ENCODE data around the gene CCDC172.

Gene CCDC172

GRCh38 chr10:116324951-116325635 lies 845 bp downstream of the CCDC172 start:
- H3K27me3 ChIP-seq (ENCODE audit: insufficient read depth, low read length, poor library complexity, severe bottlenecking), result no peaks in the 10 kb centered on the region
- H4K20me1 ChIP-seq (ENCODE audit: insufficient read depth, low read length, poor library complexity, severe bottlenecking), result no peaks in the 10 kb centered on the region
- no peaks in the 10 kb centered on the region for H3K79me2 ChIP-seq (ENCODE audit: insufficient read depth, low read length)
- no peaks in the 10 kb centered on the region for H3K9me2 ChIP-seq (replicated peaks; ENCODE audit: low read depth, low read length)
- no peak overlapping the region for H3K9ac ChIP-seq (ENCODE audit: low read depth, low read length, poor library complexity, severe bottlenecking)
- TF ChIP-seq, protein P1, sequence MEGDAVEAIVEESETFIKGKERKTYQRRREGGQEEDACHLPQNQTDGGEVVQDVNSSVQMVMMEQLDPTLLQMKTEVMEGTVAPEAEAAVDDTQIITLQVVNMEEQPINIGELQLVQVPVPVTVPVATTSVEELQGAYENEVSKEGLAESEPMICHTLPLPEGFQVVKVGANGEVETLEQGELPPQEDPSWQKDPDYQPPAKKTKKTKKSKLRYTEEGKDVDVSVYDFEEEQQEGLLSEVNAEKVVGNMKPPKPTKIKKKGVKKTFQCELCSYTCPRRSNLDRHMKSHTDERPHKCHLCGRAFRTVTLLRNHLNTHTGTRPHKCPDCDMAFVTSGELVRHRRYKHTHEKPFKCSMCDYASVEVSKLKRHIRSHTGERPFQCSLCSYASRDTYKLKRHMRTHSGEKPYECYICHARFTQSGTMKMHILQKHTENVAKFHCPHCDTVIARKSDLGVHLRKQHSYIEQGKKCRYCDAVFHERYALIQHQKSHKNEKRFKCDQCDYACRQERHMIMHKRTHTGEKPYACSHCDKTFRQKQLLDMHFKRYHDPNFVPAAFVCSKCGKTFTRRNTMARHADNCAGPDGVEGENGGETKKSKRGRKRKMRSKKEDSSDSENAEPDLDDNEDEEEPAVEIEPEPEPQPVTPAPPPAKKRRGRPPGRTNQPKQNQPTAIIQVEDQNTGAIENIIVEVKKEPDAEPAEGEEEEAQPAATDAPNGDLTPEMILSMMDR (conservative IDR thresholded peaks at IDR 0.05; ENCODE audit: low read length), result no peak
- no peak for TF ChIP-seq EZH2phosphoT487 (IDR thresholded peaks at IDR 0.05; ENCODE audit: borderline replicate concordance)
- peaks cover 34% of the 10 kb centered on the region for H3K4me1 ChIP-seq (ENCODE audit: insufficient read depth, low read length, poor library complexity, severe bottlenecking)
- no peak overlapping the region for H3K4me3 ChIP-seq (ENCODE audit: low read length, poor library complexity, severe bottlenecking)
- H3K9me3 ChIP-seq (ENCODE audit: insufficient read depth, low read depth, low read length), result no peaks in the 10 kb centered on the region
- no peaks in the 10 kb centered on the region for H3K36me3 ChIP-seq (ENCODE audit: insufficient read depth, low read length)
- no peak overlapping the region for H3K4me2 ChIP-seq (ENCODE audit: low read depth, low read length, poor library complexity, severe bottlenecking)
- H3F3A ChIP-seq (ENCODE audit: low read depth), result no peaks in the 10 kb centered on the region
- H2AFZ ChIP-seq (ENCODE audit: low read length), result no peak overlapping the region

DNA sequence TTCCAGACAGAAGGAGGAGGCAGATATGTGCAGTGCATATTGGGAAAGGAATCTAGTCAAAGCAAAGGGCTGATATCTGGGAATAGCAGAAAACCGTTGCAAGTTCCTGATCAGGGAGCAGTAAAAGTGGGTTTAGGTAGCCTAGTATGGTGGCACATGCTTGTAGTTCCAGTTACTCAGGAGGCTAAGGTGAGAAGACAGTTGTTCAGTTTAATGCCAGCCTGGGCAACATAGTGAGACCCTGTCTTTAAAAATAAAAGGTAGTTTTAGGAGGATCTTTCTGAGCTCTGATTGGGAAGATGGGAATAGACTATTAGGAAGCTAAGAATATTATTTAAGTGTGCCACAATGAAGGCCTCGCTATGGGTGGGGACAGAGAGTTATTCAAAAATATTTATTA lies 1.7 kb downstream of the CCDC172 start:
- H3K27me3 ChIP-seq (ENCODE audit: insufficient read depth, low read length, poor library complexity, severe bottlenecking), result no peaks in the 10 kb centered on the region
- no peak overlapping the region for H3K9ac ChIP-seq (ENCODE audit: low read depth, low read length, poor library complexity, severe bottlenecking)
- H3F3A ChIP-seq (ENCODE audit: low read depth), result no peaks in the 10 kb centered on the region
- H3K79me2 ChIP-seq (ENCODE audit: insufficient read depth, low read length), result no peaks in the 10 kb centered on the region
- no peak overlapping the region for H3K4me3 ChIP-seq (ENCODE audit: low read length, poor library complexity, severe bottlenecking)
- no peaks in the 10 kb centered on the region for H3K9me2 ChIP-seq (replicated peaks; ENCODE audit: low read depth, low read length)
- H3K4me1 ChIP-seq (ENCODE audit: insufficient read depth, low read length, poor library complexity, severe bottlenecking), result peaks cover 26% of the 10 kb centered on the region
- no peak overlapping the region for H3K4me2 ChIP-seq (ENCODE audit: low read depth, low read length, poor library complexity, severe bottlenecking)
- no peak overlapping the region for H2AFZ ChIP-seq (ENCODE audit: low read length)
- H3K9me3 ChIP-seq (ENCODE audit: insufficient read depth, low read depth, low read length), result no peaks in the 10 kb centered on the region
- no peaks in the 10 kb centered on the region for H3K36me3 ChIP-seq (ENCODE audit: insufficient read depth, low read length)
- TF ChIP-seq EZH2phosphoT487 (IDR thresholded peaks at IDR 0.05; ENCODE audit: borderline replicate concordance), result no peak
- TF ChIP-seq, protein P1 (conservative IDR thresholded peaks at IDR 0.05; ENCODE audit: low read length), result no peak
- H4K20me1 ChIP-seq (ENCODE audit: insufficient read depth, low read length, poor library complexity, severe bottlenecking), result no peaks in the 10 kb centered on the region

- no peaks in the 10 kb centered on the region for H3K9me2 ChIP-seq (replicated peaks; ENCODE audit: low read depth, low read length)
- H3K36me3 ChIP-seq (ENCODE audit: insufficient read depth, low read length), result no peaks in the 10 kb centered on the region
- H3K4me1 ChIP-seq (ENCODE audit: insufficient read depth, low read length, poor library complexity, severe bottlenecking), result no peaks in the 10 kb centered on the region
- no peak overlapping the region for H3K4me3 ChIP-seq (ENCODE audit: low read length, poor library complexity, severe bottlenecking)
- no peak for TF ChIP-seq EZH2phosphoT487 (IDR thresholded peaks at IDR 0.05; ENCODE audit: borderline replicate concordance)
- TF ChIP-seq, protein P1 (conservative IDR thresholded peaks at IDR 0.05; ENCODE audit: low read length), result no peak
- H3K79me2 ChIP-seq (ENCODE audit: insufficient read depth, low read length), result no peaks in the 10 kb centered on the region
- no peaks in the 10 kb centered on the region for H3K27me3 ChIP-seq (ENCODE audit: insufficient read depth, low read length, poor library complexity, severe bottlenecking)
- H4K20me1 ChIP-seq (ENCODE audit: insufficient read depth, low read length, poor library complexity, severe bottlenecking), result no peaks in the 10 kb centered on the region
- H3K9ac ChIP-seq (ENCODE audit: low read depth, low read length, poor library complexity, severe bottlenecking), result no peak overlapping the region
- no peak overlapping the region for H2AFZ ChIP-seq (ENCODE audit: low read length)
- H3K4me2 ChIP-seq (ENCODE audit: low read depth, low read length, poor library complexity, severe bottlenecking), result no peak overlapping the region
- H3K9me3 ChIP-seq (ENCODE audit: insufficient read depth, low read depth, low read length), result no peaks in the 10 kb centered on the region
- no peaks in the 10 kb centered on the region for H3F3A ChIP-seq (ENCODE audit: low read depth)
These were observed 4.9 kb downstream of the CCDC172 start for GRCh38 chr10:116329153-116329552.
